ENCODE results near the gene SMURF2. TPM values are rescaled to one million over a fixed set of nuclear protein-coding genes. Genes with fewer than 3 reads are reported as not detected.
"Not testable (repeated sequence)": the region's sequence is repeated elsewhere in the genome, so short reads cannot be mapped to it uniquely, and the experiment has no call there.

SMURF2 gene
- total RNA-seq, 2 donors from 2014 or later: 30.5 to 39.8 TPM

- H3K36me3 ChIP-seq: no peaks in the 10 kb centered on the region
- DNase-seq (ENCODE audit: low spot score): no peak
- H3K27me3 ChIP-seq (replicated peaks; ENCODE audit: insufficient read depth): no peaks in the 10 kb centered on the region
- peak overlapping the region; percentile 94 for H3K4me3 ChIP-seq
- TF ChIP-seq, protein P1, sequence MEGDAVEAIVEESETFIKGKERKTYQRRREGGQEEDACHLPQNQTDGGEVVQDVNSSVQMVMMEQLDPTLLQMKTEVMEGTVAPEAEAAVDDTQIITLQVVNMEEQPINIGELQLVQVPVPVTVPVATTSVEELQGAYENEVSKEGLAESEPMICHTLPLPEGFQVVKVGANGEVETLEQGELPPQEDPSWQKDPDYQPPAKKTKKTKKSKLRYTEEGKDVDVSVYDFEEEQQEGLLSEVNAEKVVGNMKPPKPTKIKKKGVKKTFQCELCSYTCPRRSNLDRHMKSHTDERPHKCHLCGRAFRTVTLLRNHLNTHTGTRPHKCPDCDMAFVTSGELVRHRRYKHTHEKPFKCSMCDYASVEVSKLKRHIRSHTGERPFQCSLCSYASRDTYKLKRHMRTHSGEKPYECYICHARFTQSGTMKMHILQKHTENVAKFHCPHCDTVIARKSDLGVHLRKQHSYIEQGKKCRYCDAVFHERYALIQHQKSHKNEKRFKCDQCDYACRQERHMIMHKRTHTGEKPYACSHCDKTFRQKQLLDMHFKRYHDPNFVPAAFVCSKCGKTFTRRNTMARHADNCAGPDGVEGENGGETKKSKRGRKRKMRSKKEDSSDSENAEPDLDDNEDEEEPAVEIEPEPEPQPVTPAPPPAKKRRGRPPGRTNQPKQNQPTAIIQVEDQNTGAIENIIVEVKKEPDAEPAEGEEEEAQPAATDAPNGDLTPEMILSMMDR (IDR thresholded peaks at IDR 0.05): no peak
- peaks cover 14 to 25% of the 10 kb centered on the region in 2 donors for H3K4me1 ChIP-seq (ENCODE audit: control insufficient read depth in 1 of 2, low read depth in 2 of 2)
- peak overlapping the region in 1 of 2 donors; percentile 90 for H3K27ac ChIP-seq
- H3K9me3 ChIP-seq: no peaks in the 10 kb centered on the region
- ATAC-seq (ENCODE audit: insufficient number of reproducible peaks, low FRiP score, low read depth): no peak
These were observed 764 bp upstream of the SMURF2 start for GRCh38 chr17:64662774-64663367.

- no peaks in the 10 kb centered on the region for H3K9me3 ChIP-seq
- H3K27ac ChIP-seq: peak overlapping the region; percentile 90
- H3K4me3 ChIP-seq: peak overlapping the region; percentile 94
- ATAC-seq (ENCODE audit: insufficient number of reproducible peaks, low FRiP score, low read depth) (no peak), DNase-seq (ENCODE audit: low spot score) (no peak)
- peaks cover 24 to 37% of the 10 kb centered on the region in 2 donors for H3K4me1 ChIP-seq (ENCODE audit: control insufficient read depth in 1 of 2, low read depth in 2 of 2)
- TF ChIP-seq, protein P1 (IDR thresholded peaks at IDR 0.05): no peak
- H3K36me3 ChIP-seq: no peaks in the 10 kb centered on the region
- no peaks in the 10 kb centered on the region for H3K27me3 ChIP-seq (replicated peaks; ENCODE audit: insufficient read depth)
These were observed 456 bp downstream of the SMURF2 start for GRCh38 chr17:64661726-64661975.

- ATAC-seq (ENCODE audit: insufficient number of reproducible peaks, low FRiP score, low read depth); DNase-seq (ENCODE audit: low spot score); H3K27me3 ChIP-seq (replicated peaks; ENCODE audit: insufficient read depth); H3K9me3 ChIP-seq; H3K36me3 ChIP-seq: not testable (repeated sequence)
- H3K27ac ChIP-seq: peak overlapping the region; percentile 90
- peak overlapping the region; percentile 94 for H3K4me3 ChIP-seq
- H3K4me1 ChIP-seq (ENCODE audit: control insufficient read depth in 1 of 2, low read depth in 2 of 2): peaks cover 27 to 41% of the 10 kb centered on the region in 2 donors
These were observed 955 bp downstream of the SMURF2 start for GRCh38 chr17:64660978-64661725.

- not testable (repeated sequence) for H3K36me3 ChIP-seq; H3K27me3 ChIP-seq (replicated peaks; ENCODE audit: insufficient read depth); DNase-seq (ENCODE audit: low spot score); H3K9me3 ChIP-seq; ATAC-seq (ENCODE audit: insufficient number of reproducible peaks, low FRiP score, low read depth)
- peak overlapping the region in 1 of 2 donors; percentile 90 for H3K27ac ChIP-seq
- peaks cover 27 to 41% of the 10 kb centered on the region in 2 donors for H3K4me1 ChIP-seq (ENCODE audit: control insufficient read depth in 1 of 2, low read depth in 2 of 2)
- H3K4me3 ChIP-seq: peak overlapping the region; percentile 94
These were observed 1.7 kb downstream of the SMURF2 start for GRCh38 chr17:64660195-64660977.

DNA sequence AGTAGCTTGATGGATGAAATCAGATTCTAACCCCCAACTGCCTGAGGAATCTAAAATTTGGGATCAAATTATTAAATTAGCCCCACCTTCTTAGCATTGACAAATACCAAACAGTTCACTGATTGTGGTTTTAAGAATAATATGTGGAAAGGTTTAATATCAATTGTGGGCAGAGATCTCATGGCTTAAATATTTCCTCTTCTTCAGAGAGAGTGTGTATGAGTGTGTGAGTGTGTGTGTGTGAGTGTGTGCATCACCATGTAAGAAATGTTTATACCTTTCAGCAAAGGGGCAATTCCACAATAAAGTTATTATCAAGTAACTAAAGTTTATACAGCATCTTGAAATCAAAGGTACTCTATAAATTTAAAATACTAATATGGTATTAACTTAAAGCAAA, 3.2 kb downstream of the SMURF2 start:
- ATAC-seq (ENCODE audit: insufficient number of reproducible peaks, low FRiP score, low read depth) (no peak), DNase-seq (ENCODE audit: low spot score) (no peak)
- no peaks in the 10 kb centered on the region for H3K27me3 ChIP-seq (replicated peaks; ENCODE audit: insufficient read depth)
- H3K27ac ChIP-seq: no peak overlapping the region
- no peak overlapping the region for H3K4me3 ChIP-seq
- peaks cover 32 to 46% of the 10 kb centered on the region in 2 donors for H3K4me1 ChIP-seq (ENCODE audit: control insufficient read depth in 1 of 2, low read depth in 2 of 2)
- no peaks in the 10 kb centered on the region for H3K36me3 ChIP-seq
- TF ChIP-seq, protein P1 (IDR thresholded peaks at IDR 0.05): no peak
- peaks cover 3% of the 10 kb centered on the region for H3K9me3 ChIP-seq

GRCh38 chr17:64657610-64658125, 4.4 kb downstream of the SMURF2 start:
- H3K9me3 ChIP-seq: peaks cover 3% of the 10 kb centered on the region
- H3K27ac ChIP-seq: no peak overlapping the region
- no peaks in the 10 kb centered on the region for H3K36me3 ChIP-seq
- ATAC-seq (ENCODE audit: insufficient number of reproducible peaks, low FRiP score, low read depth): no peak
- TF ChIP-seq, protein P1 (IDR thresholded peaks at IDR 0.05): no peak
- H3K4me3 ChIP-seq: no peak overlapping the region
- H3K27me3 ChIP-seq (replicated peaks; ENCODE audit: insufficient read depth): no peaks in the 10 kb centered on the region
- H3K4me1 ChIP-seq (ENCODE audit: control insufficient read depth in 1 of 2, low read depth in 2 of 2): peaks cover 42 to 55% of the 10 kb centered on the region in 2 donors
- DNase-seq (ENCODE audit: low spot score): no peak
